Esophagus muscularis mucosa (tissue), 4 donors: ENCODE results near the gene CD55. TPM values are rescaled to one million over a fixed set of nuclear protein-coding genes. Genes with fewer than 3 reads are reported as not detected.

Experiments
- DNase-seq: peaks from one replicate; pipeline ENCODE4 v3.0.0-alpha.2; 2017; ENCODE audit errors: extremely low spot score
- H3K27ac ChIP-seq, 4 donors: fragments of 200-600 bp; sonication (generic); replicated peaks in 1 of 4; 1 replicate in 3 of 4; 2 replicates in 1 of 4; pipeline ENCODE4 v1.5.1; 2016 to 2019; ENCODE audit warnings: mild to moderate bottlenecking in 1 of 4
- H3K27me3 ChIP-seq, 4 donors: fragments of 200-600 bp; sonication (generic); one replicate each; pipeline versions ENCODE4 v1.5.1 to v1.6.0; 2016 to 2019
- H3K36me3 ChIP-seq, 4 donors: fragments of 200-600 bp; sonication (generic); one replicate each; pipeline ENCODE4 v1.5.1; 2016 to 2019
- H3K4me1 ChIP-seq, 4 donors: fragments of 200-600 bp; sonication (generic); one replicate each; pipeline ENCODE4 v1.5.1; 2016 to 2019
- H3K4me3 ChIP-seq, 4 donors: fragments of 200-600 bp; sonication (generic); 1 replicate in 2 of 4; 2 replicates in 2 of 4; pipeline ENCODE4 v1.5.1; 2016 to 2019; ENCODE audit warnings: mild to moderate bottlenecking in 4 of 4, moderate library complexity in 1 of 4
- H3K9me3 ChIP-seq, 4 donors: fragments of 200-600 bp; sonication (generic); 1 replicate in 3 of 4; 2 replicates in 1 of 4; pipeline ENCODE4 v1.5.1; 2016 to 2019
- EP300 ChIP-seq: sonication (generic); formaldehyde crosslinking; IDR thresholded peaks from one replicate; pipeline ENCODE4 v1.6.1; 2017; ENCODE audit warnings: antibody characterized with exemption
- POLR2A ChIP-seq: fragments of 450-650 bp; IDR thresholded peaks from one replicate; pipeline ENCODE4 v1.6.1; 2017; ENCODE audit warnings: antibody characterized with exemption, moderate library complexity, mild to moderate bottlenecking, low read depth
- POLR2AphosphoS5 ChIP-seq, 2 donors: sonication (generic); formaldehyde crosslinking; IDR thresholded peaks; one replicate each; pipeline ENCODE4 v1.6.1; 2017; ENCODE audit warnings: antibody characterized with exemption in 2 of 2
- WGBS: methylation state at CpG from one replicate; pipeline ENCODE4 v1.1.5; 2018; 5-methylcytosine and 5-hydroxymethylcytosine counted together
- intact Hi-C: fragments of 100-400 bp; cut with DNase I; formaldehyde crosslinking; loops from one replicate; pipeline ENCODE4 v1.15.1; 2023
- total RNA-seq, 4 donors: library from RNA; depleted of rRNA; stranded (reverse); fragments of >200 nt; gene quantifications; one replicate each; pipeline versions ENCODE4 v1.1.0 to v1.2.1, GENCODE V29; 2016
- TF ChIP-seq, protein P1 (sequence below), 3 experiments: fragments of 200-600 bp in 2 of 3; fragments of 450-650 bp in 1 of 3; sonication (generic) in 2 of 3; IDR thresholded peaks; one replicate each; pipeline ENCODE4 v1.5.1; 2017 to 2019; ENCODE audit warnings: antibody characterized with exemption in 3 of 3, mild to moderate bottlenecking in 2 of 3, moderate library complexity in 1 of 3

The CD55 gene
- total RNA-seq, 4 donors from 2014 or later: 27.8 to 77.0 (median 47.4) TPM

DNA sequence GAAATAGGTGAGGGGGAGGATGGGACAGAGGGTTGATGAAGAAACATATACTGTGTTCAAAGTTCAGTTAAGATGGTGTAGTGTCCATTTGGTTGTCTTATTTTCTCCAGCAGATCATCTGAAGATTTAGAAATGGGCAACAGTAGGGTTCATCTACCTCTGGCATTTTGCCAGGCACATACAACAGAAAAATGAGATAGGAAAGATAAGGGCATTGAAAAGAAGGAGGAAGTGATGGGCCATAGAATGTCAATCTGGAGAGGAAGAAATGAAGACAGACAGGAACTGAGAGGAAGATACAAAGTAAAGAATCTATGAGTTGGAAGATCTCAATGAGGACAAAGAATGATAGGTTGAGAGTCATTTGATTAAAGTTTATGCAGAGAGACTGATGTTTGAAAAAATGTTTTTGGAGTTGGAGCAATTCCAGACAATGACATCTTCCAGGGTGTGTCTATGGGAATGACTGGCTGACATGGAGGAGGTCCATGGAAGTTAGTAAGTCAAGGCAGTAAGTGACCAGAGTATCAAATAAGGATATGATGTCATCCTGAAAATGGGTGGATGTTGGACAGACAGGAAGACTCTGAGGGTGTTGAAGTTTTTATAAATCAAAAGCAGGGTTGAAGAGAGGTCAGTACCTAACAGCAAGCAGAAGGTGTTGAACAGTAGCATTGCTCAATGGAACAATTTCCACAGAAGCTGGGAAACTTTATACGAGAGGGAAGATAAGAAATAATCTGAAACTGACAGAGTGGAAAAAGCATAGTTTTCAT lies 18.7 kb upstream of the CD55 start:
- no peak for DNase-seq
- no peaks in the 10 kb centered on the region for H3K36me3 ChIP-seq
- H3K9me3 ChIP-seq: no peaks in the 10 kb centered on the region
- intact Hi-C loops: no loop called here
- no peak overlapping the region for H3K27ac ChIP-seq
- H3K4me3 ChIP-seq: no peak overlapping the region
- no peaks in the 10 kb centered on the region for H3K4me1 ChIP-seq
- no peaks in the 10 kb centered on the region for H3K27me3 ChIP-seq
- TF ChIP-seq POLR2AphosphoS5 (IDR thresholded peaks at IDR 0.05): no peak
- TF ChIP-seq, protein P1, sequence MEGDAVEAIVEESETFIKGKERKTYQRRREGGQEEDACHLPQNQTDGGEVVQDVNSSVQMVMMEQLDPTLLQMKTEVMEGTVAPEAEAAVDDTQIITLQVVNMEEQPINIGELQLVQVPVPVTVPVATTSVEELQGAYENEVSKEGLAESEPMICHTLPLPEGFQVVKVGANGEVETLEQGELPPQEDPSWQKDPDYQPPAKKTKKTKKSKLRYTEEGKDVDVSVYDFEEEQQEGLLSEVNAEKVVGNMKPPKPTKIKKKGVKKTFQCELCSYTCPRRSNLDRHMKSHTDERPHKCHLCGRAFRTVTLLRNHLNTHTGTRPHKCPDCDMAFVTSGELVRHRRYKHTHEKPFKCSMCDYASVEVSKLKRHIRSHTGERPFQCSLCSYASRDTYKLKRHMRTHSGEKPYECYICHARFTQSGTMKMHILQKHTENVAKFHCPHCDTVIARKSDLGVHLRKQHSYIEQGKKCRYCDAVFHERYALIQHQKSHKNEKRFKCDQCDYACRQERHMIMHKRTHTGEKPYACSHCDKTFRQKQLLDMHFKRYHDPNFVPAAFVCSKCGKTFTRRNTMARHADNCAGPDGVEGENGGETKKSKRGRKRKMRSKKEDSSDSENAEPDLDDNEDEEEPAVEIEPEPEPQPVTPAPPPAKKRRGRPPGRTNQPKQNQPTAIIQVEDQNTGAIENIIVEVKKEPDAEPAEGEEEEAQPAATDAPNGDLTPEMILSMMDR (IDR thresholded peaks at IDR 0.05): no peak
- no peak for TF ChIP-seq POLR2A
- no peak for TF ChIP-seq EP300
- 75% methylated on average over 1 of the region's 1 CpG for WGBS

DNA sequence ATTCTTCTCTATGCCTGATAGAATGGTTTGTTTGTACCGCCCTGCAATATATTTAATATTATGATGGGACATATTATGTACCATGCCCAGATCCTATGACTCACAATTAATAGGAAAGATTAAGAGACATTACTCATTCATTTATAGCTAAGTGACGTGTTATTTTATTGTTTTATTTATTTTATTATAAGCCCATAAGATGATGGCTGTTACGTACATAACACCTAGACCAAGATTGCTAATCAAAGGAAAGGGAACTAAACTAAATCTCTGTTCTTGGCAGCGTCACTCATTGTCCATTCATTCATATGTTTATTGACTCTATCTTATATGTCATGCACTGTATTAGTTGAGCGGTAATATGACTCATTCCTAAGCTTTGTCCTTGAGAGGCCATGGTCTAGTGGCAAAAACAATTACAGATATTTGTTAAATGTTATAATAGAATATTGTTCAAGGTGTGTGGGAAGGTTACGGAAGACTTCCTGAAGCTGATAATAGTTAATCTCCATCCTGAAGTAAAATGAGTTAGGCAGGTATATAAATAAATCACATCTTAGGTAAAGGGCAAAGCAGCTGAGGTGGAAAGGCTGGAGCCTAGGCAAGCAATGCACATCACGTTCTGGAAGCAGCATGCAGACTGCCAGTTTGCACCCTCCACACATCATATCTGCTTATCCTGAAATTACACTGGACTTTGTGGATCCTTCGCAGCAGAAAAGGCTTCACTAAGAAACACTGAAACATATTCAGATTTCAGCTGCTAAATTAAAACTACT lies 16.6 kb upstream of the CD55 start:
- no peak for DNase-seq
- Histone ChIP-seq H3K27me3 (no peaks in the 10 kb centered on the region), H3K27ac (no peak overlapping the region), H3K9me3 (no peaks in the 10 kb centered on the region), H3K36me3 (no peaks in the 10 kb centered on the region), H3K4me1 (peaks cover 5 to 7% (median 6%) of the 10 kb centered on the region in 4 donors), H3K4me3 (no peak overlapping the region)
- WGBS: 90% methylated on average over 8 of the region's 8 CpGs
- TF ChIP-seq POLR2AphosphoS5 (IDR thresholded peaks at IDR 0.05) (no peak), POLR2A (no peak), EP300 (no peak)
- TF ChIP-seq, protein P1 (IDR thresholded peaks at IDR 0.05): no peak
- intact Hi-C loops: no loop called here

DNA sequence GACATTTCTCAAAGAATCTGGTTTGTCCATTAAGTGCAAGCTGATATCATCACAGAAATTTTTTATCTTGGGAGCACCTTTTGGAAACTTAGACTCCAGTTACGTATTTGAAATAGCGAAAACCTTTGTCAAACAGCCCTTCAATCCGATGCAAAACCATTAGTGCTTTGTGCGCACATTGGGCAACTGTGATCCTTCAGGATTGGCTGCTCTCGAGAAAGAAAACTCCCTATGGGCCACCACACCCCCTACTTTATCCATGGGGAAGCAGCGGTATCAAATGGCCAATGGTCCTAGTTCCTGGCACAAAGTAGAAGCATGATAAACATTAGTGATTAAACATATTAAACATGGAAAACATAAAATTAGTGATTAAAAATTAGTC lies 16.0 kb upstream of the CD55 start:
- H3K9me3 ChIP-seq: no peaks in the 10 kb centered on the region
- intact Hi-C loops: no loop called here
- H3K27me3 ChIP-seq: no peaks in the 10 kb centered on the region
- DNase-seq: no peak
- 90% methylated on average over 6 of the region's 6 CpGs for WGBS
- H3K4me1 ChIP-seq: peaks cover 5 to 12% (median 11%) of the 10 kb centered on the region in 4 donors
- no peak overlapping the region for H3K4me3 ChIP-seq
- H3K36me3 ChIP-seq: no peaks in the 10 kb centered on the region
- TF ChIP-seq EP300: no peak
- no peak for TF ChIP-seq POLR2AphosphoS5 (IDR thresholded peaks at IDR 0.05)
- TF ChIP-seq POLR2A: no peak
- TF ChIP-seq, protein P1 (IDR thresholded peaks at IDR 0.05): no peak
- H3K27ac ChIP-seq: no peak overlapping the region

DNA sequence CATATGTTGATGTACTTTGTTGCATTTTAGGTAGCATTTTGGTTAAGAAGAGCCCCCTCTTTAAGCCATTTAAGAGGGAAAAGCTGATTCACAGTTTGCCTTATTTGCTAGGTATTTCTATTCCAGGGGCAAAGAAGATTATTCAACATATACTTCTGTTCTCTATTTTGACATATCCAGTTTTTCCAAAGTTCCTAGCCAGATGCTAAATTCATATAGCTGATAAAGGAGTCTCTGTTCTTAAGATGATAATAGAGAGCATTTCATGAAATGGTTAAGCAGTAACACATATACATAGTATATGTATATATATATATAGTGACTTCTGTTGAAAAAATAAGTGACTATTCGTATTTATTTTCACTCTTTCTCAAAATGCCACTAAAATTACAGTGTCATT lies 15.5 kb upstream of the CD55 start:
- DNase-seq: no peak
- H3K27me3 ChIP-seq: no peaks in the 10 kb centered on the region
- H3K9me3 ChIP-seq: no peaks in the 10 kb centered on the region
- intact Hi-C loops: no loop called here
- H3K4me3 ChIP-seq: no peak overlapping the region
- no peak for TF ChIP-seq EP300
- no peak for TF ChIP-seq POLR2A
- TF ChIP-seq, protein P1 (IDR thresholded peaks at IDR 0.05): no peak
- no peak for TF ChIP-seq POLR2AphosphoS5 (IDR thresholded peaks at IDR 0.05)
- H3K27ac ChIP-seq: no peak overlapping the region
- no peaks in the 10 kb centered on the region for H3K36me3 ChIP-seq
- WGBS: 80% methylated on average over 1 of the region's 1 CpG
- H3K4me1 ChIP-seq: peaks cover 5 to 13% (median 11%) of the 10 kb centered on the region in 4 donors
